Neural progenitor cell (in vitro differentiated cells): Measurements from ENCODE around the gene KRTAP5-9.

Experiments
- EZH2 ChIP-seq: fragments of 200-600 bp; sonication (generic); IDR thresholded peaks from 2 replicates; pipeline ENCODE4 v1.6.1; 2017; ENCODE audit warnings: antibody characterized with exemption, mild to moderate bottlenecking, moderate library complexity
- TF ChIP-seq, protein P1 (sequence below): fragments of 200-600 bp; sonication (generic); IDR thresholded peaks from 2 replicates; pipeline ENCODE4 v1.5.1; 2017; ENCODE audit warnings: antibody characterized with exemption, mild to moderate bottlenecking

GRCh38 chr11:71501071-71501985, 46.9 kb upstream of the KRTAP5-9 start:
- TF ChIP-seq, protein P1, sequence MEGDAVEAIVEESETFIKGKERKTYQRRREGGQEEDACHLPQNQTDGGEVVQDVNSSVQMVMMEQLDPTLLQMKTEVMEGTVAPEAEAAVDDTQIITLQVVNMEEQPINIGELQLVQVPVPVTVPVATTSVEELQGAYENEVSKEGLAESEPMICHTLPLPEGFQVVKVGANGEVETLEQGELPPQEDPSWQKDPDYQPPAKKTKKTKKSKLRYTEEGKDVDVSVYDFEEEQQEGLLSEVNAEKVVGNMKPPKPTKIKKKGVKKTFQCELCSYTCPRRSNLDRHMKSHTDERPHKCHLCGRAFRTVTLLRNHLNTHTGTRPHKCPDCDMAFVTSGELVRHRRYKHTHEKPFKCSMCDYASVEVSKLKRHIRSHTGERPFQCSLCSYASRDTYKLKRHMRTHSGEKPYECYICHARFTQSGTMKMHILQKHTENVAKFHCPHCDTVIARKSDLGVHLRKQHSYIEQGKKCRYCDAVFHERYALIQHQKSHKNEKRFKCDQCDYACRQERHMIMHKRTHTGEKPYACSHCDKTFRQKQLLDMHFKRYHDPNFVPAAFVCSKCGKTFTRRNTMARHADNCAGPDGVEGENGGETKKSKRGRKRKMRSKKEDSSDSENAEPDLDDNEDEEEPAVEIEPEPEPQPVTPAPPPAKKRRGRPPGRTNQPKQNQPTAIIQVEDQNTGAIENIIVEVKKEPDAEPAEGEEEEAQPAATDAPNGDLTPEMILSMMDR: no peak
- no peak for TF ChIP-seq EZH2
